SK-N-SH (cell line): Measurements from ENCODE around the gene CERKL.

ENCODE experiments used
- FOXM1 ChIP-seq: IDR thresholded peaks from 2 replicates; pipeline ENCODE4 v1.4.0; 2012; ENCODE audit warnings: low read depth, mild to moderate bottlenecking
- MXI1 ChIP-seq: IDR thresholded peaks from 2 replicates; pipeline ENCODE4 v1.6.1; 2012; ENCODE audit warnings: mild to moderate bottlenecking, low read depth, low read length, improper control_type of control experiment
- POLR2AphosphoS5 ChIP-seq: IDR thresholded peaks from 2 replicates; pipeline ENCODE4 v1.6.1; 2012; ENCODE audit warnings: low read depth, low read length
- RFX5 ChIP-seq: IDR thresholded peaks from 2 replicates; pipeline ENCODE4 v1.6.1; 2012; ENCODE audit warnings: mild to moderate bottlenecking, improper control_type of control experiment, low read length
- RXRA ChIP-seq: IDR thresholded peaks from 2 replicates; pipeline ENCODE4 v1.4.0; 2012; ENCODE audit warnings: low read depth, mild to moderate bottlenecking, borderline replicate concordance
- SMC3 ChIP-seq: IDR thresholded peaks from 2 replicates; pipeline ENCODE4 v1.6.1; 2012; ENCODE audit warnings: low read depth, low read length, improper control_type of control experiment
- TAF1 ChIP-seq: IDR thresholded peaks from 2 replicates; pipeline ENCODE4 v1.6.1; 2012; ENCODE audit warnings: low read depth, mild to moderate bottlenecking, low read length, moderate library complexity, borderline replicate concordance
- YY1 ChIP-seq: IDR thresholded peaks from 2 replicates; pipeline ENCODE4 v1.4.0; 2012; ENCODE audit warnings: low read depth, mild to moderate bottlenecking
- TF ChIP-seq, protein P1 (sequence below): fragments of 200-600 bp; sonication (generic); IDR thresholded peaks from 2 replicates; pipeline ENCODE4 v1.6.1; 2017; ENCODE audit warnings: antibody characterized with exemption, mild to moderate bottlenecking, moderate library complexity
- TF ChIP-seq, protein P2 (sequence below): IDR thresholded peaks from 2 replicates; pipeline ENCODE4 v1.6.1; 2012; ENCODE audit warnings: mild to moderate bottlenecking, low read depth, low read length, moderate library complexity

DNA sequence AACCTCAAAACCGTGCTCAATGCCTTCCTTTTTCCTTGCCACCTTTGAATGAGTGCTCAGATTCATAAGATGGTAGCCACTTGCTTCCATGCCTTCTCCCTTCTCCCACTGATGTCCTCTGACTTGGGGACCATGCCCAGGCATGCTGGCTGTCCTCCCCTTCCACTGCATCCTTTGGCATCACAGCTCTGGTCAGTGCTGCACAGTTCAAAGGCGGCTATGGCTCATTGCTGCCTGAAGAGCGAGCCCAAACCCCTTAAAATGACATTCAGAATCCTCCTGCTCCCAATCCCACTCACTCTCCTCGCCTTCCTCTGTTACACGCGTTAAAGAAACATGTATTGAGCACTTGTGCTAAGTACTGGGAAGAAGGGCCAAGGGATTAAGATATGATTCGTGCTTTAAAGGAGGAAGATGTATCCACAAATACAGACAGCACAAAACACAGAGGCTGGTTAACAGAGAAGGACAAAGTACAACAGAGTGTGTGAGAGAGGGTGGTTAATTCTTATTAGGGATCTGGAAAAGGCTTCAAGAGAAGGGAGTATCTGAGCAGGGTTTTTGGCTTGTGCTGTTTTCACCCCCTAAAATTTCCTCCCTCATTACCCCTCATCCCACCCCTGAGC, 81.8 kb downstream of the CERKL start:
- TF ChIP-seq YY1 (no peak), RFX5 (no peak), SMC3 (no peak; the same call in 1 of the 2 replicates), FOXM1 (no peak), TAF1 (no peak), MXI1 (no peak), POLR2AphosphoS5 (no peak), RXRA (no peak)
- TF ChIP-seq, protein P1, sequence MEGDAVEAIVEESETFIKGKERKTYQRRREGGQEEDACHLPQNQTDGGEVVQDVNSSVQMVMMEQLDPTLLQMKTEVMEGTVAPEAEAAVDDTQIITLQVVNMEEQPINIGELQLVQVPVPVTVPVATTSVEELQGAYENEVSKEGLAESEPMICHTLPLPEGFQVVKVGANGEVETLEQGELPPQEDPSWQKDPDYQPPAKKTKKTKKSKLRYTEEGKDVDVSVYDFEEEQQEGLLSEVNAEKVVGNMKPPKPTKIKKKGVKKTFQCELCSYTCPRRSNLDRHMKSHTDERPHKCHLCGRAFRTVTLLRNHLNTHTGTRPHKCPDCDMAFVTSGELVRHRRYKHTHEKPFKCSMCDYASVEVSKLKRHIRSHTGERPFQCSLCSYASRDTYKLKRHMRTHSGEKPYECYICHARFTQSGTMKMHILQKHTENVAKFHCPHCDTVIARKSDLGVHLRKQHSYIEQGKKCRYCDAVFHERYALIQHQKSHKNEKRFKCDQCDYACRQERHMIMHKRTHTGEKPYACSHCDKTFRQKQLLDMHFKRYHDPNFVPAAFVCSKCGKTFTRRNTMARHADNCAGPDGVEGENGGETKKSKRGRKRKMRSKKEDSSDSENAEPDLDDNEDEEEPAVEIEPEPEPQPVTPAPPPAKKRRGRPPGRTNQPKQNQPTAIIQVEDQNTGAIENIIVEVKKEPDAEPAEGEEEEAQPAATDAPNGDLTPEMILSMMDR = no peak
- TF ChIP-seq, protein P2, sequence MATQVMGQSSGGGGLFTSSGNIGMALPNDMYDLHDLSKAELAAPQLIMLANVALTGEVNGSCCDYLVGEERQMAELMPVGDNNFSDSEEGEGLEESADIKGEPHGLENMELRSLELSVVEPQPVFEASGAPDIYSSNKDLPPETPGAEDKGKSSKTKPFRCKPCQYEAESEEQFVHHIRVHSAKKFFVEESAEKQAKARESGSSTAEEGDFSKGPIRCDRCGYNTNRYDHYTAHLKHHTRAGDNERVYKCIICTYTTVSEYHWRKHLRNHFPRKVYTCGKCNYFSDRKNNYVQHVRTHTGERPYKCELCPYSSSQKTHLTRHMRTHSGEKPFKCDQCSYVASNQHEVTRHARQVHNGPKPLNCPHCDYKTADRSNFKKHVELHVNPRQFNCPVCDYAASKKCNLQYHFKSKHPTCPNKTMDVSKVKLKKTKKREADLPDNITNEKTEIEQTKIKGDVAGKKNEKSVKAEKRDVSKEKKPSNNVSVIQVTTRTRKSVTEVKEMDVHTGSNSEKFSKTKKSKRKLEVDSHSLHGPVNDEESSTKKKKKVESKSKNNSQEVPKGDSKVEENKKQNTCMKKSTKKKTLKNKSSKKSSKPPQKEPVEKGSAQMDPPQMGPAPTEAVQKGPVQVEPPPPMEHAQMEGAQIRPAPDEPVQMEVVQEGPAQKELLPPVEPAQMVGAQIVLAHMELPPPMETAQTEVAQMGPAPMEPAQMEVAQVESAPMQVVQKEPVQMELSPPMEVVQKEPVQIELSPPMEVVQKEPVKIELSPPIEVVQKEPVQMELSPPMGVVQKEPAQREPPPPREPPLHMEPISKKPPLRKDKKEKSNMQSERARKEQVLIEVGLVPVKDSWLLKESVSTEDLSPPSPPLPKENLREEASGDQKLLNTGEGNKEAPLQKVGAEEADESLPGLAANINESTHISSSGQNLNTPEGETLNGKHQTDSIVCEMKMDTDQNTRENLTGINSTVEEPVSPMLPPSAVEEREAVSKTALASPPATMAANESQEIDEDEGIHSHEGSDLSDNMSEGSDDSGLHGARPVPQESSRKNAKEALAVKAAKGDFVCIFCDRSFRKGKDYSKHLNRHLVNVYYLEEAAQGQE = no peak
